Measurements from ENCODE around the gene MAST3.
A peak's percentile ranks its signal among the peaks of the same experiment; 100 is the strongest.

Gene MAST3

DNA sequence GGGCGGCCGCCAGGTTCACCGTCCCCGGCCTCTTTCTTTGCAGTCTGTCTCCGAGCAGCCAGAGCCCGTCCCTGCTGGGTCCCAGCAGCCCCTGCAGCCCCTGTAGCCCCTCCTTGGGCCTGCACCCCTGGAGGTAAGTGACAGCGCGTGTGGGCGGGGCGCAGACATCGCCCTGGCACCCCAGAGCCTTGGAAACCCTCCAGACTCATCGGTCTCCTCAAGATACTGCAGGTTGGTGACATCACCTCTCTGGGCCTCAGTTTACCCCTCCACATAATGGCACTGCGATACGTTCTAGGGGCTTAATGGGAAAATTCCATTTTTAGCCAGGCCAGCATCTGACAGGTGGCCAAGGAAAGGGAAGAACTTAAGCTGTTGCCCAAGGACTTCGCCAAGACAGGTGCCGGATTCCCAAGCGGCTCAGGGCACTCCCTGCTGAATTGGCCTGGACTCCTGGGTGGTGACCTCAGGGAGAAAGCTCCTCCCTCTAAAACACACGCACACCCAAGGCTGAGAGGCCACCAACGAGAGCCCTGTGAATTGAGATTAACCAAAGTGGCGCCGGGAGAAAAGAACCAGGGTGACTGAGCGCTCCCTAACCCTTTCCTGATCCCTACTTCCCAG lies 13.1 kb downstream of the MAST3 start:
- DNase-seq (ENCODE audit: low read depth in 1 of 2, low spot score in 1 of 2) = no peak

DNA sequence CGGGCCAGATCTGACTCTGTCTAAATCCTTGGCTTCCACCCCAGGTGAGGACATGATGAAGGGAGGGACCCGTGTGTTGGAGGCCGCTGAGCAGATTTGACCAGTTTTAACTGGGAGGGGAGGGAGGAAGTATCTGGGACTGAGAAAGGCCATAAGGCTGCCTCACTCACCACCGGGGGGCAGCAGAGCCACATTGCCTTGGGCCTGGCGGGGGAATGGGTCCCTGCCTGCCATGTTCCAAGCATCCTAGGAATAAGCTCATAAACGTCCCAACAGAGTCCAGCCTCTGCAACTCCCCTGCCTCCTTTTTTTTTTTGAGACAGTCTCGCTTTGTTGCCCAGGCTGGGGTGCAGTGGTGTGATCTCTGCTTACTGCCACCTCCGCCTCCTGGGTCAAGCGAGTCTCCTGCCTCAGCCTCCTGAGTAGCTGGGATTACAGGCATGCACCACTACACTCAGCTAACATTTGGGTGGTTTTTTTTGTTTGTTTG lies 15.5 kb downstream of the MAST3 start:
- DNase-seq (ENCODE audit: low read depth in 1 of 2, low spot score in 1 of 2) = peak; percentile 56 to 57

DNA sequence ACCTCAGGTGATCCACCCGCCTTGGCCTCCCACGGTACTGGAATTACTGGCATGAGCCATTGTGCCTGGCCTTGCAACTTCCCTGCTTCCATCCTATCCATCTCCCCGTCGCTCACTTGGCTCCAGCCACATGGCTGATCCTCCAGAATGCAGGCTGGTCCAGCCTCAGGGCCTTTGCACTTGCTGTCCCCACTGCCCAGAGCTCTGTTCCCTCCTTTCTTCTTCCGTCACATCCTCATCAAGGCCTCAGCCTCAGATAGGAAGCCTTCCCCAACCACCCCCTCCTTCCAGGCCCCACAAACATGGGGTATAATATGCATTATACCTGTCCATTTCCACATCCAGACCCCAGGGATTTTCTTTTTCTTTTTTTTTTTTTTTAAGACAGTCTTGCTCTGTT lies 16.2 kb downstream of the MAST3 start:
- DNase-seq (ENCODE audit: low read depth in 1 of 2, low spot score in 1 of 2) = no peak

DNA sequence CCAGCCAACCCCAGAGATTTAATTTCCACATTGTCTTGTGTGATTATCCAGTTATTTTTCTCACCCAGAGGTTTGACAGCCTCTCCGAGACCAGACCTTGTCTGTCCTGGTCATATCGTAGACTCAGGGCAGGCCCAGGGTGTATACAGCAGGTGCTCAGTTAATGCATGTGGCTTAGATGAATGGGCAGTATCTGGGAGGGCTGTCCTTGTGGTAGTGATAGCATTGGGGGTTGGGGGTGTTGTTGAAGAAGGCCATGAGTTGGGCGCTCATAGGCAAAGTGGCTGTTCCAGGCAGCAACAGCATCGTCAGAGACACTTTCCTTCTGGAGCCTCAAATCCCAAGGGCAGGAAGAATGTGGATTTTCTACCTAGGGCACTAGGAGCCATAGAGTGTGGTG lies 16.9 kb downstream of the MAST3 start:
- DNase-seq (ENCODE audit: low read depth in 1 of 2, low spot score in 1 of 2) = no peak

DNA sequence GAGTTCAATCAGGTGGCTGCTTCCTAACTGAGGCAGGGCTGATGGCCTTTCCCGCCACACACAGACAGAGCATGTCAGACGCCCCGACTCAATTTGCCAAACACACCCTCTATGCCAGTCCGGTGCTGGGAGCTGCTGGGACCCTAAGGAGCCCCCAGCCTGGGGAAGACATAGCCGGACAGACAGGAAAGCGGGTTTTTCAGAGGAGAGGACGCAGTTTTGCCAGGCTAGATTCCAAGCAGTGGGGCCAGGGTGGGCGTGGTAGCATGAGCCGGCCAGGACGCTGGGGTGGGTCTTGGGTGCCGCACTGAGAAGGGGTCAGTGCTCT lies 19.8 kb downstream of the MAST3 start:
- no peak for DNase-seq (ENCODE audit: low read depth in 1 of 2, low spot score in 1 of 2)

DNA sequence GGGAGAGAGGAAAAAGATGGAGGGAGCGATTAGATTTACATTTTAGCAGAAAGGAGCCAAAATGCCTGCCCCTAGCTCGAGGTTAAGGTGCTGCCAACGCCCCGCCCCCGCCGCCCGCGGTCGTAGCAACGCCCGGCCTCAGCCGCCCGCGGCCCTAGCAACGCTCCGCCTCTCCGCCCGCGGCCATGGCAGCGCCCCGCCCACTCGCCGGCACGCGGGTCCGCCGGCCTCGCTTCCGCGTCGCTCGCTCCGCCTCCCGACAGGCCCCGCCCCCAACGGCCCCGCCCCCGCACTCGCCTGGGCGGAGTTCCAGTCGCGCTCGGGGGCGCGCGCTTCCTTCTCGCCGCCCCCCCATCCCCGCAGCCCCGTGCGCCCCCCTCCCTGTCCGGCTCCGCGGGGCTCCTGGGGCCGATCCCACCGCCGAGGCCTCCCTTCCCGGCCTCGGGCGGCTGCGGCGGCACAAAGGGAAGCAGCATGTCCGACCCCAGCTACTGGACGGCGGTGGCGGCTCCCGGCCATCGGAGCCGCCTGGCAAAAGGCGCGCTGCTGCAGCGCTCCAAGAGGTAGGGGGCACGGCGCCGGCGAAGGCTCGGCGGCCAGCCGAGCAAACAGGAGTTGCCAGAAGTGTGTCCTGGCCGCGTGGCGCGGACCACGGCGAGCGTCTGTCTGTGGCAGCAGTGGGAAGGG lies 20.3 kb downstream of the MAST3 start:
- DNase-seq (ENCODE audit: low read depth in 1 of 2, low spot score in 1 of 2) = peak; percentile 91 to 94

DNA sequence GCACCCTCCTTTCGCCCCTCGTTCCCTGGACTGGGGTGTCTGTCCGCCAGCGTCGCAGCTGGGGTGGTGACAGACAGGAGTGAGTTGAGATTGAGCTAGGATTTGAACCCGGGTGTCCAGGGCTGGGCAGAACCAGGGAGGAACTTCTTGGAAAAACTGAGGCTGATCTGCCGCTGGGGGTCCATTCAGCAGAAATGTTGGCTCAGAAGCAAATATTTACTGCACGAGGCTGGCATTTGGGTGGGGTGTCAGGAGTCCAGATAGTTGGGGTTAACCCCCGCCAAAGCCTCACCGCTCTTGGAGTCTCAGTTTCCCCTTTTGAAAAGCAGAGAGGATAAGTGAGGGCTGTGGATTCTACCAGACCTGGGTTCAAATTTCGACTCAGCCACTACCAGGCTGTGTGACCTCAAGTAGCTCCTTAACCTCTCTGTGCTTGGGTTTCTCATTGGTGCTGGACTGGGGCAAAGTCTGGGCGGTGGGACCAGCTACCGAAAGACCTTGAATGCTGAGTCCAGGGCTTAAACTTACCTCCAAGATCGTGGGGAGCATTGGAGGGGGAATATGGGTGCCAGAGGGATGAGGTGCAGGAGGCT lies 20.9 kb downstream of the MAST3 start:
- no peak for DNase-seq (ENCODE audit: low read depth in 1 of 2, low spot score in 1 of 2)

DNA sequence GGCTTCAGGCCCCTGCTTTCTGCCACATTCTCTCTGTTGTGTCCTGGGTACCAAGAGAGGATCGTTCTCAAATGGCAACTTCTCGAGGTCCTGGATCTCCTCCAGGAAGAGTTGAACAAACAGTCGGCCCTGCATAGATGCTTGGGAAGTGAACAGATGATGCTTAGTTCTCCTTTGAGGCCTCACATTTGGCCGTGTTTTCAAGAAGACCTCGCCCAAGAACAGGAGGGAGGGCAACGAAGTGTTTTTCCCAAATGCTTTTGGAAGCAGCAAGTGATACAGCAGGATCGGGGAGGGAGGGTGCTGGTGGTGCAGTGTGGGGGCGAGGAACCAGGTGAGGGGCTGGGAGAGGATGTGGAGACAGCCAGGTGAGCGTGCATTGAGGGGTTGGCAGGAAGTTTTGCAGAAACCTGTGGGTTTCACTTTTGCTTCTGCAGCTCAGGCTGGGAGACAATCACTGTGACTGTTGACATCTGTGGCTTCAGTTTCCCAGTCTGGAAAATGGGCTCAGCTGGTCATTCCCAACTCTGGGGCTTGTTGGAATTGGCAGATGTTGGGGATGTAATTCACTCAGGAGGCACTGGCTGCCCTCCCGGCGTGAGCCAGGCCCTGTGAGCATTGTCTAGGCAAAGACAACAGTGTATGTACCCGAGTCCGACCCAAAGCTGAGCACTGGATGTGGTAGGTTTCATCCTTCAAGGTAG lies 21.6 kb downstream of the MAST3 start:
- no peak for DNase-seq (ENCODE audit: low read depth in 1 of 2, low spot score in 1 of 2)

DNA sequence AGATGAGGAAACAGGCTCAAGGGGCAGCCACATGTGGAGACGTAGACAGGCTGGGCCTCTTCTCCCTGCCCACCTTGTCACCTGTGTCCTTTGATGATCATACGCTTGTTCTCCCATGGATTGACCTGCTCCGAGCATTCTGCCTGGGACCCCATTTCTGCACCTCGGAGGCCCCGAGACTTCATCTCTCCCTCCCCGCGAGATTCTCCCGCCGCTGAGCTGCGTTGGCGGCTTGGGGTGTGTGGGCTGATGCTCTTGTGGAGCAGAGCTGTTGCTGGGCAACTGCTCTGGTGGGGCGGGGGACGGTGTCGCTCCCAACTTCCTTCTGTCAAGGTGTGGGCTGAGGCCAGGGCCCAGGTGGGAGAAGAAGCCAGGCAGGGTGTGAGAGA lies 22.1 kb downstream of the MAST3 start:
- peak; percentile 21 to 24 for DNase-seq (ENCODE audit: low read depth in 1 of 2, low spot score in 1 of 2)

DNA sequence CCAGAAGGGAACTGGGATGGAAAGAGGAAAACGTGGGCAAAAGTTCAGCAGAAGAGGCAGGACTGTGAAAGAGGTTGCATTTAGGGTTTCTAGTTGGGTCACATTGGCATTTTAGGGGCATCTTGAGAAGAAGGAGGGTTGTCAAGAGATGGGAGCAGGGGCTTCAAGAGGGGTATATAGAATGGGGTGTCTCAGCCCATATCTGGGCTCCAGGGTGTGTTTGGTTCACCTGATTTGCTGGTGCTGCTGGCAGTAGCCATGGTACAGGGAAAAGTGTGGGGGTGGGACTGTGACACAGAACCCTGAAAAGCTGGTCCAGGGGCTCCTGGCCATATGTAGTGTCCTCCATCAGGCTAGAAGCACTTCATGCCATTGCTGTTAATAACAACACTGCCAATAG lies 22.5 kb downstream of the MAST3 start:
- no peak for DNase-seq (ENCODE audit: low read depth in 1 of 2, low spot score in 1 of 2)

DNA sequence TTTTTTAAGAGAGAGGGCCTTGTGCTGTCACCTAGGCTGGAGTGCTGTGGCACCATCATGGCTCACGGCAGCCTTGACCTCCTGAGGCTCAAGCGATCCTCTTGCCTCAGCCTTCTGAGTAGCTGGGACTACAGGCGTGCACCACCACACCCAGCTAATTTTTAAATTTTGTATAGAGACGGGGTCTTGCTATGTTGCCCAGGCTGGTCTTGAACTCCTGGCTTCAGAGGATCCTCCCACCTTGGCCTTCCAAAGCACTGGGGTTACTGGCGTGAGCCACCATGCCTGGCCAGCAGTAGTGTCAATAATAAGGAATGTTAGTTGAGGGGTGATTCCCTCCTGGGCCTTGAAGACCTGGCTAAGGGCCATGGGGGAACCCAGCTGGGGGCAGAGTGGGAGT lies 23.6 kb downstream of the MAST3 start:
- no peak for DNase-seq (ENCODE audit: low read depth in 1 of 2, low spot score in 1 of 2)

DNA sequence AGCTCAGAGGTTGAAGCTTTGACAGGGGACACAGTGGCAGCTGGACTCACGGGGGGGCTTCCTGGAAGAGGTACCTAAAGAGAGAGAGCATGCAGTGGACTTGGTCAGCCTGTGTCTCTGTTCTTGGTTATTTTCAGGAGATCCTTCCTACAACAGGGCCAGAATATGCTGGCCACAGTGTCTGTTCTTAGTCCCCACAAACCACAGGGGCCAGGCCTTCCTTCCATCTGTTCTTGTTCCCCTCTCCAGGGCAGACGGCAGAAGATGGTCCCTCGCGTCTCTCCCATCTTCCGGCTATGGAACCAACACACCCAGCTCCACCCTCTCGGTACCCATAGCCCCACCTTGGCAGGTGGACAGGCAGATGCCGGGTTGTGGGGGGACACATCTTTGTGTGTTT lies 24.8 kb downstream of the MAST3 start:
- no peak for DNase-seq (ENCODE audit: low read depth in 1 of 2, low spot score in 1 of 2)

DNA sequence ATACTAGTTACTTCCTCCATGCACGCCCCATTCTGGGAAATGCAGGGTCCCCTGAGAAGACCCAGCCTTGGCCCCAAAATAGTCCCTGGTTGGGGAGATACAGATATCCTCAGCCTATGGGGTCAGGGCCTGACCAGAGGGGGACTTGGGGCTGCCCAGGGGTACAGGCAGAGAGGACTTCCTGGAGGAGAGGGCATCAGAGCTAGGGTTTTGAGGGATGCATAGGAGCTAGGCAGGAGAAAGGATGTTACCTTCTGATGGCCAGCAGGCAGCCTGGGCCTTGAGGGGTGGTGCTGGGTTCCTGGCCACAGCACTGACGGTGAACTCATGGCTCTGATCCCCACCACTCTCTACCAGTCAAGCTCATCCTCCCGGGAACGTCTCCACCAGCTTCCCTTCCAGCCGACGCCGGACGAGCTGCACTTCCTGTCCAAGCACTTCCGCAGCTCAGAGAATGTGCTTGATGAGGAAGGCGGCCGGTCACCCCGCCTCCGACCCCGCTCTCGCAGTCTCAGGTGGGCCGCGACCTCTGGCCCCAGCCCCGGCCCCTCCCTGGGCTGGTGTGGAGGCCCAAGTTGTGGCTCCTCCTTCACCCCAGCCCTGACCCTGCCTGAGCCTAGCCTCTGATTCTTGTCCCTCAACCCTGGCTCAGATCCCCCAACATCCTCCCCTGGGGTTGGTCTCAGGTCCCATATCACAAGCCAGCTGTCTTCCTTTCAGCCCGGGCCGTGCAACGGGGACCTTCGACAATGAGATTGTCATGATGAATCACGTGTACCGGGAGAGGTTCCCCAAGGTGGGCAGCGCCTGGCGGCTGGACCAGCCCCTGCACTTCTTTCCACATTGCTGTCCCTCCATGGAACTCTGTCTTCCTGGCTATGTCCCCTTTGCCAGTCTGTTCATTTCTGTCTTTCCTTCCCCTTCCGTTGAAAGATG lies 25.6 kb downstream of the MAST3 start:
- DNase-seq (ENCODE audit: low read depth in 1 of 2, low spot score in 1 of 2) = no peak

DNA sequence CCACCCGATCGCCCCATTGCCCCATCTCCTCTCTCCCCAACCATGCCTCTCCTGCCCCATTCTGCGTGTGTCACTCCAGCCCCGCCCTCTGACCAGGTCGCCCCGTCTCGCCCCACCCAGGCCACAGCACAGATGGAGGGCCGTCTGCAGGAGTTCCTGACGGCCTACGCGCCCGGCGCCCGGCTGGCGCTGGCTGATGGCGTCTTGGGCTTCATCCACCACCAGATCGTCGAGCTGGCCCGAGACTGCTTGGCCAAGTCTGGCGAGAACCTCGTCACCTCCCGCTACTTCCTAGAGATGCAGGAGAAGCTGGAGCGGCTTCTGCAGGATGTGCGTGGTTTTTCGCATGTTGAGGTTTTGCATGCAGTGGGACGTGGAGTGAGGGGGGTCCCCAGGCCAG lies 26.2 kb downstream of the MAST3 start:
- DNase-seq (ENCODE audit: low read depth in 1 of 2, low spot score in 1 of 2) = no peak

DNA sequence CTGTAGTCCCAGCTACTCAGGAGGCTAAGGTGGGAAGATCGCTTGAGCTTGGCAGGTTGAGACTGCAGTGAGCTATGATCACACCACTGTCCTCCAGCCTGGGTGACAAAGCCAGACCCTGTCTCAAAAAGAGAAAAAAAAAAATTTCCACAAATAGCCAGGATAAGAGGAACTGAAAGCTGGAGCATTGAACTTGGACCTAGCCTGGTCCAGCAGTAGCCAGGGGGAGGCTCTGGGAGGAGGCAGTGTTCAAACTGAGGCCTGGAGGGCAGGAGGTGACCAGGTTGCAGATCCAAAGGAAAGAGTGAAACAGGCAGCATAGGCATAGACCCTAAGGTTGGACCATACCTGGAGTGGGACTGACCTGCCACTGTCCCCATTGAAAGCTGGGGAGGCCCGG lies 28.5 kb downstream of the MAST3 start:
- no peak for DNase-seq (ENCODE audit: low read depth in 1 of 2, low spot score in 1 of 2)

DNA sequence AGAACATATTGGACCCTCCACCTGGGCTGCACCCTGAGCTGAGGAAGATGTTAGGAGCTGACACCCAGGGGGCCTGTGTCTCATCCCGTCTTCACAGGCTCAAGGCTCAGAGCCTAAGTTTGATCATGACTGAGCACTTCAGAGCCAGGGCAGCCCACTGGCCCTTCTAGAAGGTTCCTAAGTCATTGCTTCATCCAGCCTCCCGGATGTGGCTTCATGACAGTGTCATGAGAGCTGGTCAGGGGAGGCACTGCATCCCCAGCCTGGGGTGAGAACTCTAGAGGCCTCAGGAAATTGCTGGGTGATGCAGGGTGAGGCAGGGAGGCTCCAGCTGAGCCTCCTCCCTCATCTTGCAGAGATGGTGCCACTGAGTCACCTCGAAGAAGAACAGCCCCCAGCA lies 30.5 kb downstream of the MAST3 start:
- DNase-seq (ENCODE audit: low read depth in 1 of 2, low spot score in 1 of 2) = no peak

DNA sequence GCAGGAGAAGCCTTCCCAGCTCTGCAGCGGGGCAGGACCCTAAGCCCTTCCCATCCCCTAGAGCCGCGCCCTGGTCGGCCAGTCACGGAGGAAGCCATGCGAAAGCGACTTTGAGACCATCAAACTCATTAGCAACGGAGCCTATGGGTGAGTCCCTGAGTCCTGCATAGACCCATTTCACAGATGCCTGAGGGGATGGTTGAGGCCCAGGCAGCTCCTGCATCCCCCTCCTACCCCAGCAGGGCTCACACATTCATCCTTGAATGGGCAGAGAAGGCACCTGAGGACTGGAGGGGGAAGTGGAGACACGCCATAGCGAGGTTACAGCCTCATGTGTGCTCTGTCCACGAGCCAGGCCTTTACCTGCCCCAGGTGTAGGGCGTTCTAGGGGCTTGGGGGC lies 31.2 kb downstream of the MAST3 start:
- DNase-seq (ENCODE audit: low read depth in 1 of 2, low spot score in 1 of 2) = no peak

DNA sequence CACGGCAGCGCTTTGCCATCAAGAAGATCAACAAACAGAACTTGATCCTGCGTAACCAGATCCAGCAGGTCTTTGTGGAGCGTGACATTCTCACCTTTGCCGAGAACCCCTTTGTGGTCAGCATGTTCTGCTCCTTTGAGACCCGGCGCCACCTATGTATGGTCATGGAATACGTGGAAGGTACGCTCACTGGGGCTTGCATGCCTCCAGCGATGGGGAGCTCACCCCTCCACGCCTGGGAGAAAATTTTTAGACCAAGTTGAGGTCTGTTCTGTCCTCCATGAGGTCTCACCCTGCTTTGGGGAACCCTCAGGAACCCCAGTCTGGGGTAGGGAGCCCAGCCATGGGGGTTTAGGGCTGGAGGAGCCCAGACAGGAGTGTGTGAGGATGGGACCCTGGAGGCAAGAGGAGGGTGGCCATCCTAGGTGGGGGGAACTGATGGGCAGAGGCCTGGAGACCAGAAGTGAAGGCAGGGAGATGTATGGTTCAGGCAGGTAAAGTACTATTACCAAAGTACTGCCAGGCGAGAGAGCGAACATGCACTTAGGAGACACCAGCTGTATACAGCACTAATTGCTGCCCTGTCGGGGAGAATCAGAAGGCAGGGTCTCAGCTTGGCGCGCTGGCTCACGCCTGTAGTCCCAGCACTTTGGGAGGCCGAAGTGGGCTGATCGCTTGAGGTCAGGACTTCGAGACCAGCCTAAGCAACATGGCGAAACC lies 33.1 kb downstream of the MAST3 start:
- DNase-seq (ENCODE audit: low read depth in 1 of 2, low spot score in 1 of 2) = no peak

DNA sequence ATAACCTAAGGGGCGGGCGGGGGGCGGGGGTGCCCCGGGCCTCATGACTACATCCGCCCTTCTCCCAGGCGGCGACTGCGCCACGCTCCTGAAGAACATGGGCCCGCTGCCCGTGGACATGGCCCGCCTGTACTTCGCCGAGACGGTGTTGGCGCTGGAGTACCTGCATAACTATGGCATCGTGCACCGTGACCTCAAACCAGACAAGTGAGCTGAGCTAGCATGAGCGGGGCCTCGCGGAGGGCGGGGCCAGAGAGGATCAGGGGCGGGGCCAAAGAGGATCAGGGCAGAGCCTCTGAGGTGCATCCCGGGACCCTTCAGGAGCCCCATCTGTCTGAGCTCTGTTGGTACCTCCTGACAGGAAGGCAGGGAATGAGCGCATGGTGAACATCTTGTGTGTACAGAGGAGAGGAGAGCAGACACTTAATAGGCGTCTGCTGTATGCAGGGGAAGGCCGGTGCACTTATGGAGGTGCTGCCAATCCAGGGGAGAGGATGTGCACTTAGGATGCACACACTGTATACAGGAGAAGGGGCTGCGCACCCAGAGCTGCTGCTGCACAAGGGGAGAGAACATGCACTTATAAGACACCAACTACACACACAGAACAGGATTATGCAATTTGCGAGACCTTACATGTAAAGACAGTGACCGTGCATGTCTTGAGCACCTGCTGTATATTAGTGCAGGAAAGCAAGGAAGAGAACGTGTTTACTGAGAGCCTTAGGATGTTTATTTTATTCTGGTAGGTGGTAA lies 34.4 kb downstream of the MAST3 start:
- no peak for DNase-seq (ENCODE audit: low read depth in 1 of 2, low spot score in 1 of 2)
